Right cardiac atrium (tissue), 5 donors: ENCODE measurements around the gene DOCK4. TPM values are rescaled to one million over a fixed set of nuclear protein-coding genes. Genes with fewer than 3 reads are reported as not detected.

ENCODE experiments used
- ATAC-seq, 2 donors: fragments of 200-7000 bp; cut with Tn5 transposase; one replicate each; pipeline versions ENCODE4 v1.8.0 to v1.9.1; 2020; ENCODE audit warnings: moderate library complexity in 2 of 2, mild to moderate bottlenecking in 1 of 2
- DNase-seq, 3 donors: peaks; one replicate each; pipeline ENCODE4 v3.0.0-alpha.2; 2020
- H3K27ac ChIP-seq: one replicate; pipeline ENCODE4 v1.5.1; 2013; ENCODE audit warnings: mild to moderate bottlenecking, low read length, control low read depth, moderate library complexity
- H3K27me3 ChIP-seq: one replicate; pipeline ENCODE4 v1.6.1; 2013; ENCODE audit not compliant: control insufficient read depth, insufficient read depth
- H3K4me1 ChIP-seq: one replicate; pipeline ENCODE4 v1.6.1; 2013; ENCODE audit warnings: low read length; ENCODE audit not compliant: control insufficient read depth, insufficient read depth
- H3K4me3 ChIP-seq: one replicate; pipeline ENCODE4 v1.5.1; 2013; ENCODE audit warnings: low read length, control low read depth
- H3K9me3 ChIP-seq: one replicate; pipeline ENCODE4 v1.6.1; 2013; ENCODE audit warnings: low read length; ENCODE audit not compliant: control insufficient read depth
- WGBS: extraction: QIAGEN DNeasy Blood & Tissue Kit; methylation state at CpG from one replicate; pipeline ENCODE4 v1.1.7; 2013; 5-methylcytosine and 5-hydroxymethylcytosine counted together
- intact Hi-C, 4 donors: fragments of 100-400 bp; cut with DNase I; formaldehyde crosslinking; loops; one replicate each; pipeline versions ENCODE4 v1.11.0 to v1.14.0; 2022 to 2023
- polyA plus RNA-seq: library from polyadenylated mRNA; stranded (reverse); fragments of 200-250 nt; gene quantifications from one replicate; pipeline ENCODE4 v1.2.3, GENCODE V29; 2013
- total RNA-seq, 4 donors: library from RNA; stranded (reverse); fragmentation: NEBNext Ultra II Directional; extraction: Animal tissue kit (Norgen Biotek cat#: 25700); gene quantifications; one replicate each; pipeline ENCODE4 v1.2.1, GENCODE V29; 2021
- donor health status: healthy with polysubstance abuse.
- donor health status: DM: no; HTN: yes; CAD: no.
- donor health status: DM: no; HTN: no; CAD: no.
- donor health status: DM: no; HTN: yes; CAD: no; lungs with severe emphysema.
- donor health status: DM: yes; HTN: yes; CAD: no.

DOCK4 gene
- total and polyA plus RNA-seq, 5 donors = 5.7 to 19.9 (median 15.7) TPM

DNA sequence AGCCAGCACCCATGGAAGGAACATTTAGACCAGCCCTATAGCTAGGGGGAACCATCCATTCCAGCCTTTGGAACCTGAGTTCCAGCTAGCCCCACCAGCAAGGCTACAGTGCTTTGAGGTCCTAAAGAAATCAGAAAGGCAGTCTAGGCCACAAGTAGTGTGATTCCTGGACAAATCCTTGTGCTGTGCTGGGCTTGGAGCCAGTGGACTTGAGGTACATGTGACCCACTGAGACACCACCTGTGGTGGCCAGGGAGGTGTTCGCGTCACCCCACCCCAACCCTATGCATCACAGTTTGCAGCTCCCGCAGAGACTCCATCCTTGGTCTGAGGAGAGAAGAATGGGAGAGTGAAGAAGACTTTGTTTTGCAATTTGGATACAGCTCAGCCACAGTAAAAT, 32.1 kb upstream of the DOCK4 start:
- intact Hi-C loops = no loop called here
- H3K9me3 ChIP-seq = no peaks in the 10 kb centered on the region
- no peak overlapping the region for H3K27ac ChIP-seq
- DNase-seq = no peak
- no peaks in the 10 kb centered on the region for H3K4me1 ChIP-seq
- no peak for ATAC-seq
- over 99% methylated on average over 3 of the region's 3 CpGs for WGBS
- H3K4me3 ChIP-seq = no peak overlapping the region
- H3K27me3 ChIP-seq = no peaks in the 10 kb centered on the region

GRCh38 chr7:112236597-112236996, 30.4 kb upstream of the DOCK4 start:
- Histone ChIP-seq H3K27me3 (no peaks in the 10 kb centered on the region), H3K27ac (no peak overlapping the region), H3K4me3 (no peak overlapping the region), H3K4me1 (no peaks in the 10 kb centered on the region), H3K9me3 (no peaks in the 10 kb centered on the region)
- WGBS = 99% methylated on average over 2 of the region's 2 CpGs
- DNase-seq (no peak), ATAC-seq (no peak)
- intact Hi-C loops = no loop called here

- DNase-seq = no peak
- intact Hi-C loops = no loop called here
- Histone ChIP-seq H3K27me3 (no peaks in the 10 kb centered on the region), H3K27ac (no peak overlapping the region), H3K9me3 (no peaks in the 10 kb centered on the region), H3K4me1 (no peaks in the 10 kb centered on the region), H3K4me3 (no peak overlapping the region)
- WGBS = 99% methylated on average over 1 of the region's 1 CpG
- ATAC-seq = no peak
Measured at GRCh38 chr7:112234147-112234546, 27.9 kb upstream of the DOCK4 start.

DNA sequence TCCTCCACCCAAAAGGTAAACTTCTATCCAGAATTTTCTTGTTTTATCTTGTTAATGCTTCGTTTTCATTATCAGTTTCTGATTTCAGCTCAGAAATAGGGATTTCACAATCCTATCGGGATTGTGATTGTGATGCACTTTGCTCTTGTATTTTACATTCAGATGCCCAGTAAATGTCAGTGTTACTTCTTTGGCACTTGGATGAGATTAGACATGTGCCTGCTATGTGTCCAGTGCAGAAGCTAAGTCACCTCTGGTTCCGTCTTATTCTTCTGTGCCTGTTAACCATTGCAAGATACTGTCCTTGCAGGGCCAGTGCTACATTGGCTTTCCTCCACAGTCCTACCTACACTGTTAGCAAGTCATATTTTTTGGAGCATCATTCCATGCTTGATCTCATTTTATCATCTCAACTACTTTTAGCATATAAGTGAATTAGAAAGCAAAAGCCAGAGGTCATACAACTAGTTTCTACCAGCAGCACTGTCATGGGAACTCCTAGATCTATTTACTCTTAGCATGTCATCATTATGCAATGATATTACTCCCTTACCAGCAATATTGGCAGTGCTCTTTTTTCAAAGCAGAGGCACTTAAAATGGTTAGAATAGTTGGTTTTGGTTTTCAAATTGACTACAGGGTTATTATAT, 27.0 kb upstream of the DOCK4 start:
- Histone ChIP-seq H3K27ac (no peak overlapping the region), H3K4me1 (no peaks in the 10 kb centered on the region)
- peak; percentile 65 to 72 for ATAC-seq

DNA sequence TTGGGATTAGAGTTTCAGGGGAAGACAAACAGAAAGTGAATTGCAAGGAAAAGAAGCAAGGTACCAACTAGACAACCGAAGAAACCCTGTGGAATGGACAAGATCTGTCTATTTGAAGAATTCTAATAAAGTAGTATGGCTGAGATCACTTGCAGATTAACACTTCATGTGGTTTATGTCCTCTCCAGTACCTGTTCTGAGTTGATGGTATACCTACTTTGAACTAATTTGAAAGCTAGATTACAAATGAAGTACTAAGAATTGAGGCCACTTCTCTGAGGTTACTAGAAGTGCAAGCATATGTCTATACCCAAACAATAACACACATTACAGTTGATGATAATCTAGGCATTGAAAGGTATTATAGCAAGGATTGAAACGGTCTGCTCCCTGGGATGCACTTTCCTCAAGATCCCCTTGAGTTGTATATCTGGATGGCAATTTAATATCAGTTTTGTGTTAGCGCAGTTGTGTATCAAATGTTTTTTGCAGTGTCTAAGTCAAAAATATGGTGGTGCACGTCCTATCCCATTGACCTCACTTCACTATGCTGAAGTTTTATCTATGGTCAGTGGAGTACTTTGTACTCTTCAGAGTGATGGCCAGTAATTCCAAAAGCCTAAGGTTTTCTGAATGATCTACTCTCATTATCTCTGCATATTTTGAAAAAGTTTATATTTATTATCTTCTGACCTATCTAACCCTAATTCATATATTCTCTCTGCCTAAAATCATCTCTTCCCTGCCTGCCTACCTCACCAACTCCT, 26.2 kb upstream of the DOCK4 start:
- DNase-seq (no peak), ATAC-seq (no peak)
- Histone ChIP-seq H3K4me1 (no peaks in the 10 kb centered on the region), H3K27me3 (no peaks in the 10 kb centered on the region), H3K4me3 (no peak overlapping the region), H3K27ac (no peak overlapping the region), H3K9me3 (no peaks in the 10 kb centered on the region)
- intact Hi-C loops = no loop called here
- WGBS = 93% methylated on average over 4 of the region's 4 CpGs

More for the DNA sequence above, 27.0 kb upstream of the DOCK4 start:
- H3K27me3 ChIP-seq = no peaks in the 10 kb centered on the region
- no peak overlapping the region for H3K4me3 ChIP-seq
- intact Hi-C loops = no loop called here
- DNase-seq = no peak
- no peaks in the 10 kb centered on the region for H3K9me3 ChIP-seq
- 46% methylated on average over 3 of the region's 3 CpGs for WGBS

DNA sequence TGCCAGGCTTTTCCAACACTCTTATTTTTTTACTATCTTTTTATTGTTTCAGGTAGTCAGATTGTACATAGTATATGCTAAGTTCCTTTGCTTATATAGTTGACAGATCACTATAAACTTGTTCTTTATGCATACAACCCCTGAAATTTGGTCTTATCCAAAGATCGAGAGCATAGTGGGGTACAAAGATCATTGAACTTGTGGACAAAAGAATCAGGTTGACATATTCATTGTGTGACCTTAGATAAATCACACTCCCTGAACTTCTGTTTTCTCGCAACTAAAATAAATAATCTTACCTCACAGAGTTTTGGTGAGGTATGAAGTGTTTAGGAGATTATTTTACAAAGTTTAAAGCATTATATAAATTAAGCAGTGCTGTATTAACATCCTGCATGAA, 22.4 kb upstream of the DOCK4 start:
- Histone ChIP-seq H3K4me3 (no peak overlapping the region), H3K9me3 (no peaks in the 10 kb centered on the region), H3K27ac (no peak overlapping the region), H3K27me3 (no peaks in the 10 kb centered on the region), H3K4me1 (no peaks in the 10 kb centered on the region)
- no peak for DNase-seq
- intact Hi-C loops = no loop called here
- 100% methylated on average over 2 of the region's 2 CpGs for WGBS
- no peak for ATAC-seq

- no peak overlapping the region for H3K27ac ChIP-seq
- no peak overlapping the region for H3K4me3 ChIP-seq
- intact Hi-C loops = no loop called here
- DNase-seq (no peak), ATAC-seq (no peak)
- H3K4me1 ChIP-seq = peaks cover 7% of the 10 kb centered on the region
- WGBS = 97% methylated on average over 4 of the region's 4 CpGs
- no peaks in the 10 kb centered on the region for H3K9me3 ChIP-seq
- no peaks in the 10 kb centered on the region for H3K27me3 ChIP-seq
Measured at GRCh38 chr7:112226701-112227276, 20.6 kb upstream of the DOCK4 start.

- intact Hi-C loops = no loop called here
- no peak overlapping the region for H3K4me3 ChIP-seq
- no peak overlapping the region for H3K27ac ChIP-seq
- peaks cover 7% of the 10 kb centered on the region for H3K4me1 ChIP-seq
- ATAC-seq (no peak), DNase-seq (no peak)
- H3K9me3 ChIP-seq = no peaks in the 10 kb centered on the region
- H3K27me3 ChIP-seq = no peaks in the 10 kb centered on the region
Measured at GRCh38 chr7:112225006-112225405, 18.8 kb upstream of the DOCK4 start.

DNA sequence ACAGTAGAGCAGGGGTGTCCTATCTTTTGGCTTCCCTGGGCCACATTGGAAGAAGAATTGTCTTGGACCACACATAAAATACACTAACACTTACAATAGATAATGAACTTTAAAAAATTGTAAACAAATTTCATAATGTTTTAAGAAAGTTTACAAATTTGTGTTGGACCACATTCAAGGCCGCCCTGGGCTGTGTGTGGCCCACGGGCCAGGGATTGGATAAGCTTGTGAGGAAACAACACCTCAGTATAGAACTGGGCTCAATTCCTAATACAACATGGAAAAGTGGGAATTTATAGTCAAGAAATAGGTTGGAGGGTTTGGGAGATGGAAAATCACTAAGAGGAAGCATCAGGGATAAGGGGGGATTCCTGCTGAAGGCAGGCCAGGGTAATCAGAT, 18.0 kb upstream of the DOCK4 start:
- ATAC-seq (peak in 1 of 2 donors; percentile 40), DNase-seq (no peak)
- Histone ChIP-seq H3K27me3 (no peaks in the 10 kb centered on the region), H3K4me3 (no peak overlapping the region), H3K27ac (no peak overlapping the region), H3K4me1 (peaks cover 7% of the 10 kb centered on the region), H3K9me3 (no peaks in the 10 kb centered on the region)
- 78% methylated on average over 2 of the region's 2 CpGs for WGBS
- intact Hi-C loops = no loop called here

DNA sequence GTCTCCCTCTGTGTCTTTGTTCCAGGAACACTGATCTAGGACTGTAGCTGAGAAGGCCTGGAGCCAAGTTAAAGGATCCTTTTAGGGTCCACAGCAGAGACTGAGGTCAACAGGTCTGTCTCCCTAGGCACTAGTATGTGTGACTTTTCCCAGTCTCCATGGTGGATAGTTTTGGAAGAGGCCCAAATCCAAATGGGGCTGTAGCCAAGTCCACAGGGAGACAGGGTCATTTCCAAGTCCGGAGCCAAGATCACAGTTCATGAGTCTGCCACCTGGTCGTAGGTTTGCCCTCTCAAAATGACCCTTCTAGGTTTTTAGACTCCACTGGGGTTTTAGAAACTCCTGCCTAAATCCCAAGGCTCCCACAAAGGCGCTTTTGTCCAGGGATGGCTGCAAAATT, 17.1 kb upstream of the DOCK4 start:
- peaks cover 7% of the 10 kb centered on the region for H3K4me1 ChIP-seq
- intact Hi-C loops = no loop called here
- H3K27me3 ChIP-seq = no peaks in the 10 kb centered on the region
- no peak overlapping the region for H3K27ac ChIP-seq
- no peaks in the 10 kb centered on the region for H3K9me3 ChIP-seq
- H3K4me3 ChIP-seq = no peak overlapping the region
- no peak for DNase-seq
- peak in 1 of 2 donors; percentile 59 for ATAC-seq
- 44% methylated on average over 3 of the region's 3 CpGs for WGBS

- intact Hi-C loops = no loop called here
- Histone ChIP-seq H3K4me3 (no peak overlapping the region), H3K27me3 (no peaks in the 10 kb centered on the region), H3K27ac (no peak overlapping the region), H3K9me3 (no peaks in the 10 kb centered on the region), H3K4me1 (peaks cover 7% of the 10 kb centered on the region)
- 94% methylated on average over 20 of the region's 20 CpGs for WGBS
- ATAC-seq (no peak), DNase-seq (peak in 1 of 3 donors; percentile 44)
Measured at GRCh38 chr7:112220877-112221434, 14.8 kb upstream of the DOCK4 start.
